SK-N-SH treated with all-trans-retinoic acid at 6 μM for 48 hours (cell line): ENCODE measurements around the gene PELI3.

Experiments
- ATAC-seq: fragments of 200-7000 bp; cut with Tn5 transposase; 3 replicates; pipeline ENCODE4 v1.9.1; 2020; ENCODE audit warnings: mild to moderate bottlenecking, moderate library complexity
- ARNTL ChIP-seq: fragments of 450-650 bp; formaldehyde crosslinking; IDR thresholded peaks from 2 replicates; pipeline ENCODE4 v1.5.0; 2020; ENCODE audit warnings: low read depth, mild to moderate bottlenecking, moderate library complexity, borderline replicate concordance
- BACH2 ChIP-seq: fragments of 250-450 bp; sonication (Bioruptor Pico); IDR thresholded peaks from 2 replicates; pipeline ENCODE4 v1.9.0; 2021; ENCODE audit warnings: mild to moderate bottlenecking, borderline replicate concordance
- CREB5 ChIP-seq: fragments of 250-450 bp; sonication (Bioruptor Pico); IDR thresholded peaks from 2 replicates; pipeline ENCODE4 v1.5.1; 2020; ENCODE audit warnings: low read depth, mild to moderate bottlenecking, moderate library complexity
- CSDC2 ChIP-seq: fragments of 250-450 bp; sonication (Bioruptor Pico); IDR thresholded peaks from 2 replicates; pipeline ENCODE4 v1.5.0; 2020; ENCODE audit warnings: mild to moderate bottlenecking, moderate library complexity
- ISL1 ChIP-seq: fragments of 250-450 bp; sonication (Bioruptor Pico); IDR thresholded peaks from 2 replicates; pipeline ENCODE4 v2.1.2; 2022; ENCODE audit warnings: mild to moderate bottlenecking, moderate library complexity
- OSR1 ChIP-seq: fragments of 250-450 bp; sonication (Bioruptor Pico); IDR thresholded peaks from 2 replicates; pipeline ENCODE4 v1.8.0; 2022; ENCODE audit warnings: moderate library complexity, mild to moderate bottlenecking, inconsistent platforms
- PPARA ChIP-seq: fragments of 250-450 bp; sonication (Bioruptor Pico); IDR thresholded peaks from 2 replicates; pipeline ENCODE4 v1.5.0; 2020; ENCODE audit warnings: mild to moderate bottlenecking, borderline replicate concordance
- RARB ChIP-seq: fragments of 250-450 bp; sonication (Bioruptor Pico); IDR thresholded peaks from 2 replicates; pipeline ENCODE4 v1.8.0; 2021; ENCODE audit warnings: mild to moderate bottlenecking, moderate library complexity
- SNAI2 ChIP-seq: fragments of 250-450 bp; sonication (Bioruptor Pico); IDR thresholded peaks from 2 replicates; pipeline ENCODE4 v1.5.0; 2020; ENCODE audit warnings: mild to moderate bottlenecking, moderate library complexity
- TCF4 ChIP-seq: fragments of 250-450 bp; sonication (Bioruptor Pico); IDR thresholded peaks from 2 replicates; pipeline ENCODE4 v1.8.0; 2021; ENCODE audit warnings: mild to moderate bottlenecking, moderate library complexity, borderline replicate concordance
- TOX ChIP-seq: fragments of 250-450 bp; sonication (Bioruptor Pico); IDR thresholded peaks from 2 replicates; pipeline ENCODE4 v1.8.0; 2021; ENCODE audit warnings: mild to moderate bottlenecking, moderate library complexity, borderline replicate concordance
- TSHZ2 ChIP-seq: fragments of 250-450 bp; sonication (Bioruptor Pico); IDR thresholded peaks from 2 replicates; pipeline ENCODE4 v1.5.0; 2020; ENCODE audit warnings: mild to moderate bottlenecking, moderate library complexity
- ZC3H10 ChIP-seq: fragments of 250-450 bp; sonication (Bioruptor Pico); IDR thresholded peaks from 2 replicates; pipeline ENCODE4 v1.5.1; 2021; ENCODE audit warnings: mild to moderate bottlenecking, moderate library complexity
- ZFP3 ChIP-seq: fragments of 250-450 bp; sonication (Bioruptor Pico); IDR thresholded peaks from 2 replicates; pipeline ENCODE4 v1.5.0; 2020; ENCODE audit warnings: mild to moderate bottlenecking, moderate library complexity
- ZFP30 ChIP-seq: fragments of 450-650 bp; formaldehyde crosslinking; IDR thresholded peaks from 2 replicates; pipeline ENCODE4 v1.5.0; 2022; ENCODE audit warnings: mild to moderate bottlenecking, moderate library complexity
- ZNF565 ChIP-seq: fragments of 450-650 bp; formaldehyde crosslinking; conservative IDR thresholded peaks from 2 replicates; pipeline ENCODE4 v1.5.0; 2020; ENCODE audit warnings: low read depth, mild to moderate bottlenecking, moderate library complexity
- ZNF70 ChIP-seq: fragments of 450-650 bp; formaldehyde crosslinking; IDR thresholded peaks from 2 replicates; pipeline ENCODE4 v1.5.0; 2020; ENCODE audit warnings: mild to moderate bottlenecking, moderate library complexity
- TF ChIP-seq, protein P1 (sequence below): fragments of 250-450 bp; sonication (Bioruptor Pico); IDR thresholded peaks from 2 replicates; pipeline ENCODE4 v1.8.0; 2021; ENCODE audit warnings: low read depth, mild to moderate bottlenecking, moderate library complexity, borderline replicate concordance
- TF ChIP-seq, protein P2 (sequence below): fragments of 250-450 bp; sonication (Bioruptor Pico); IDR thresholded peaks from 2 replicates; pipeline ENCODE4 v1.8.0; 2020; ENCODE audit warnings: mild to moderate bottlenecking, moderate library complexity, borderline replicate concordance
- TF ChIP-seq, protein P3 (sequence below): fragments of 250-450 bp; sonication (Bioruptor Pico); IDR thresholded peaks from 2 replicates; pipeline ENCODE4 v1.5.1; 2021; ENCODE audit warnings: mild to moderate bottlenecking, moderate library complexity

PELI3 gene

DNA sequence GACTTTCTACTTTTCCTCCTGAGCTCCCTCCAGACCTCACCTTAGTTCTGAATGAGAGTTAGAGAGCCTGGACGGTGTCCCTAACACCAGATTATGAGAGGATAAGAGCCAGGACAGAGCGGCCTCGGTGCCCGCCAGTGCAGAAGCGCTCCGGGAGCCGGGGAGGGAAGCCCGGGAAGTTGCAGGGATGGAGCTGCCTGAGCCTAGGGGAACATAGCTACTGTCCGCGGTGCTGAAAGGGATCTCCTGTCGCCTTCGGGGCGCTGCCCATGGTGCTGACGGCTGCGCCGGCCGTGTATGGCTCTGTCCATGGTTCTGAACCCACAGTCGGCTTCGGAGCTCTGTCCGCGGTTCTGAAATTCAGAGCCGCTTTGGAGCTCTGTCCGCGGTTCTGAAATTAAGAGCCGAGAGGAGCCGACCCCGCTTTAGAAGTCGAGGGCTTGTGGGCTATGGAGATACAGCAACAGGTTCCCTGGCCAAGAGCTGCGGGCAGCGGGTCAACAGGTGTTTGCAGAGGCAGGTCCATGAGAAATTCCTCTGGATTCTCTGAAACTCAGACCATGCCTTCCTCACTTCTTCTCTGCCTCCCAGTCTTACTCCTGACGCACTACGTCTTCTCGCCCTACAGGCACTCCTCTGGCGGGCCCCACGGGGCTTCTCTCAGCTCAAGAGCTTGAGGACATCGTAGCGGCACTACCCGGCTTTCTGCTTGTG lies 45.1 kb upstream of the PELI3 start (continued):
- TF ChIP-seq, protein P1, sequence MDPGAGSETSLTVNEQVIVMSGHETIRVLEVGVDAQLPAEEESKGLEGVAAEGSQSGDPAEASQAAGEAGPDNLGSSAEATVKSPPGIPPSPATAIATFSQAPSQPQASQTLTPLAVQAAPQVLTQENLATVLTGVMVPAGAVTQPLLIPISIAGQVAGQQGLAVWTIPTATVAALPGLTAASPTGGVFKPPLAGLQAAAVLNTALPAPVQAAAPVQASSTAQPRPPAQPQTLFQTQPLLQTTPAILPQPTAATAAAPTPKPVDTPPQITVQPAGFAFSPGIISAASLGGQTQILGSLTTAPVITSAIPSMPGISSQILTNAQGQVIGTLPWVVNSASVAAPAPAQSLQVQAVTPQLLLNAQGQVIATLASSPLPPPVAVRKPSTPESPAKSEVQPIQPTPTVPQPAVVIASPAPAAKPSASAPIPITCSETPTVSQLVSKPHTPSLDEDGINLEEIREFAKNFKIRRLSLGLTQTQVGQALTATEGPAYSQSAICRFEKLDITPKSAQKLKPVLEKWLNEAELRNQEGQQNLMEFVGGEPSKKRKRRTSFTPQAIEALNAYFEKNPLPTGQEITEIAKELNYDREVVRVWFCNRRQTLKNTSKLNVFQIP: peak; percentile 99

DNA sequence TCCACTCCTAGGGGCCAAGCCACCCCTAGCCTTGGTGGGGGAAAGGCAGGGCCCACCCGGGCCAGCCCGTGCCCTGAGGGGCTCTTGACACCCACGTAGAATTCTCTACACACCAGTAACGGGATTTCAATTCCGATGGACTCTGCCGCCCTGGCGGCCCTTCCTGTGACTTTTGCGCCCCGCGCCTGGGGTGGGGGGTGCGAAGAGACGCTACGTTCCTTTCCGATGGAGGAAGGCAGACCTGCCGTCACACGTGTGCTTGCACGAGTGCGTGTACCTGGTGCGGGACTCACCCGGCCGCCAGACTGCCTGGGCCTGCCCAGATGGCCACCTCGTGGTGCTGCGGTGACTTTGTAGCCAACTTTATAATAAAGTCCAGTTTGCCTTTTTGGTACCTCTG lies 40.4 kb upstream of the PELI3 start:
- no peak for TF ChIP-seq ZFP30 (CRISPR knock-in tag)
- TF ChIP-seq OSR1 (CRISPR knock-in tag): no peak
- TF ChIP-seq PPARA (CRISPR knock-in tag): no peak
- TF ChIP-seq ARNTL (CRISPR knock-in tag): no peak
- TF ChIP-seq CSDC2: no peak
- TF ChIP-seq, protein P2, sequence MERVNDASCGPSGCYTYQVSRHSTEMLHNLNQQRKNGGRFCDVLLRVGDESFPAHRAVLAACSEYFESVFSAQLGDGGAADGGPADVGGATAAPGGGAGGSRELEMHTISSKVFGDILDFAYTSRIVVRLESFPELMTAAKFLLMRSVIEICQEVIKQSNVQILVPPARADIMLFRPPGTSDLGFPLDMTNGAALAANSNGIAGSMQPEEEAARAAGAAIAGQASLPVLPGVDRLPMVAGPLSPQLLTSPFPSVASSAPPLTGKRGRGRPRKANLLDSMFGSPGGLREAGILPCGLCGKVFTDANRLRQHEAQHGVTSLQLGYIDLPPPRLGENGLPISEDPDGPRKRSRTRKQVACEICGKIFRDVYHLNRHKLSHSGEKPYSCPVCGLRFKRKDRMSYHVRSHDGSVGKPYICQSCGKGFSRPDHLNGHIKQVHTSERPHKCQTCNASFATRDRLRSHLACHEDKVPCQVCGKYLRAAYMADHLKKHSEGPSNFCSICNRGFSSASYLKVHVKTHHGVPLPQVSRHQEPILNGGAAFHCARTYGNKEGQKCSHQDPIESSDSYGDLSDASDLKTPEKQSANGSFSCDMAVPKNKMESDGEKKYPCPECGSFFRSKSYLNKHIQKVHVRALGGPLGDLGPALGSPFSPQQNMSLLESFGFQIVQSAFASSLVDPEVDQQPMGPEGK (CRISPR knock-in tag): no peak
- TF ChIP-seq TOX (CRISPR knock-in tag): no peak
- no peak for TF ChIP-seq ZNF70 (CRISPR knock-in tag)
- no peak for TF ChIP-seq ZC3H10 (CRISPR knock-in tag)
- TF ChIP-seq, protein P1: no peak
- TF ChIP-seq TCF4 (CRISPR knock-in tag): no peak
- no peak for TF ChIP-seq TSHZ2 (CRISPR knock-in tag)
- no peak for TF ChIP-seq SNAI2 (CRISPR knock-in tag)
- no peak for ATAC-seq

GRCh38 chr11:66428933-66429332 lies 37.8 kb upstream of the PELI3 start:
- ATAC-seq: no peak
- TF ChIP-seq RARB (CRISPR knock-in tag) (no peak), ZNF565 (CRISPR knock-in tag) (no peak), SNAI2 (CRISPR knock-in tag) (no peak), ZC3H10 (CRISPR knock-in tag) (no peak), BACH2 (CRISPR knock-in tag) (no peak), ZNF70 (CRISPR knock-in tag) (no peak), ARNTL (CRISPR knock-in tag) (no peak), CREB5 (CRISPR knock-in tag) (no peak), ISL1 (CRISPR knock-in tag) (no peak), PPARA (CRISPR knock-in tag) (no peak), CSDC2 (no peak), ZFP3 (CRISPR knock-in tag) (no peak)
- TF ChIP-seq, protein P1: no peak
- TF ChIP-seq, protein P3, sequence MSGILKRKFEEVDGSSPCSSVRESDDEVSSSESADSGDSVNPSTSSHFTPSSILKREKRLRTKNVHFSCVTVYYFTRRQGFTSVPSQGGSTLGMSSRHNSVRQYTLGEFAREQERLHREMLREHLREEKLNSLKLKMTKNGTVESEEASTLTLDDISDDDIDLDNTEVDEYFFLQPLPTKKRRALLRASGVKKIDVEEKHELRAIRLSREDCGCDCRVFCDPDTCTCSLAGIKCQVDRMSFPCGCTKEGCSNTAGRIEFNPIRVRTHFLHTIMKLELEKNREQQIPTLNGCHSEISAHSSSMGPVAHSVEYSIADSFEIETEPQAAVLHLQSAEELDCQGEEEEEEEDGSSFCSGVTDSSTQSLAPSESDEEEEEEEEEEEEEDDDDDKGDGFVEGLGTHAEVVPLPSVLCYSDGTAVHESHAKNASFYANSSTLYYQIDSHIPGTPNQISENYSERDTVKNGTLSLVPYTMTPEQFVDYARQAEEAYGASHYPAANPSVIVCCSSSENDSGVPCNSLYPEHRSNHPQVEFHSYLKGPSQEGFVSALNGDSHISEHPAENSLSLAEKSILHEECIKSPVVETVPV (CRISPR knock-in tag): no peak
